Measurements from ENCODE around the gene SLC22A1.
A peak's percentile ranks its signal among the peaks of the same experiment; 100 is the strongest.
"Not testable (repeated sequence)": the region's sequence is repeated elsewhere in the genome, so short reads cannot be mapped to it uniquely, and the experiment has no call there.

The SLC22A1 gene

DNA sequence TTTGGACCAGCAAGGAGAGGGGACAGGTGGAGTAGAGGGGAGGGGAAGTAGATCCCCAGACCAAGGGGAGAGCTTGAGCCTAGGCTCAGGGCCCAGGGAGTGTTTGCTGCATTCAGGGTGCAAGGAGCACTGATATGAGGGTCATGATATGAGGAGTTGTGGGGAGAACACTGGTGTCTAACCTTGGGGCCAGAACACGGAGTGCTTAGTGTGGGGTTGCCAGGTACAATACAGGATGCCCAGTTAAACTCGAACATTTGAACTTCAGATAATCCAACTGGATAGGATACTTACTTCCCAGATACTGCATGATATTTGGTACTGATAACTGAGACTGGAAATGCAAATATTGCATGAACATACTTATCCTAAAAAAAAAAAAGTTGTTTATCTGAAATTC is 2.4 kb downstream of the SLC22A1 start:
- no peak for DNase-seq (ENCODE audit: low spot score)

DNA sequence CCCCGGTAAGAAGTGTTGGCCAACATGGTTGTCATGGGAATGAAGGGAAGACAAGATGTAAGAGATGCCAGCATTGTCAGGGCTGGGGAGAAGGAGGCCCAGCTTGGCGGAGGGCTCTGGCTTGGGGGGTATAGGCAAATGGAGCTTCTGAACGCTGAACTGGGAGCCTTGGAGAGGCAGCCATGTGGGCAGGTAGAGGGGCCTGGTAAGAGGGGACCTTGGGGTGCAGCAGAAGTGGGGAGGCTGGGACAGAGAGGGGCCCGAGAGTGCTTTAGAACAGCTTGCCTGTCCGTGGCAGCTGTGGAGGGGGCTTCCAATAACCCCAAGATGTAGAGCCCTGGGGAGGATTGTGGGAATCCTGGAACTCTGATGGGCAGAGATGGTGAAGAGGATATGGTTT is 3.0 kb downstream of the SLC22A1 start:
- no peak for DNase-seq (ENCODE audit: low spot score)

DNA sequence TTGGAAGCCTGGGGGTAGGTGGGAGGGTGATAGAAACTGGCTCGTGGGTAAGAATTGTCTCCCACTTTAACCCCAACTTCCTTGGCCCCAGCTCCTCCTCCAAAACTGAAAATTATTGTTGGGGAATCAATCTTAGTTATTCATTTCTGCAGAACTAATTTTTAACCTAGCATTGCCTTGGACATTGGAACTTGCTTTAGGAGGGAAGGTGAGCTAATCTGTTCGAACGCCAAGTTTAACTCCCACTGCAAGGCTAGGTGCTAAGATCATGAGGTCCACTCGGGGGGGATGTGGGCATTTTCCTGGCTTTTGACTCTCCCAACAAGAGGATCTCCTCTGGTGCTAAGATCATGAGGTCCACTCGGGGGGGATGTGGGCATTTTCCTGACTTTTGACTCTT is 3.5 kb downstream of the SLC22A1 start:
- DNase-seq (ENCODE audit: low spot score) = not testable (repeated sequence)

DNA sequence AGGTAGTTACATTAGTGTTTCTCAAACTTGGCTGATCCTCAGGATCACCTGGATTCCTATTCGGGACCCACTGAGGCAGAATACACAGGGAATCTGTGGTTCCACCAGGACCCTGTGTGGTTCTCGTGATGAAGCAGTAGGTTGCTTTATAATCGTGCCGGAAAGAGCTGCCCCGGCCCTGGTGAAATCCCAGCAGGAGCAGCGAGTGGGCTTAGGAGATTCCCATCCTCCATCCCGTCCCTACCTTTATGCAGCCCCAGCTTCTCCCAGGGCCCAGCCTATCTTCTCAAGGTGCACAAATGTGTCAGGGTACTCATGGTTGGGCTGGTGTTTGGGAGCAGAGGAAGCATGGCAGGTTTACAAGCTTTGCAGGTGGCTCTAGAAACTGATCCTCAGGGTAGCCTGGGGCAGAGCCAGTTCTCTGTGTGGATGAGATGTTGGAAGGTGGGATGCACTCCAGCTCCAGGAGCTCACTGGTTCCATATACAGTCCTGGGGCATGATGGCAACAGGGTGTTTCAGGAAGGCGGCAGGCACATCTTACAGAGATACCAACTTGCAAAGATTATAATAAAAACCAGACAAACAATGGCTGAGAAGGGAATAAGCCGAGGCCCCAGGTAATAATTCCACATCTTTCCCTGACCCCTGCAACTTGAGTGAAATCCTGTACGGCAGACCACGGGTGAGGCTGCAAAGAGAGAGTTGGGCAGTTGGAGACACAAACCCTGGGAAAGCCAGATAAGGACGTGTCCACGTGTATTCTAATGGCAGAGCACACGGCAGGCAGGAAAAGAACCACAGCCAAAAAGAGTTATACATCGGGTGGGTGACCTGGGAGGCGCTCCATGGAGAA is 5.9 kb downstream of the SLC22A1 start:
- no peak for DNase-seq (ENCODE audit: low spot score)

DNA sequence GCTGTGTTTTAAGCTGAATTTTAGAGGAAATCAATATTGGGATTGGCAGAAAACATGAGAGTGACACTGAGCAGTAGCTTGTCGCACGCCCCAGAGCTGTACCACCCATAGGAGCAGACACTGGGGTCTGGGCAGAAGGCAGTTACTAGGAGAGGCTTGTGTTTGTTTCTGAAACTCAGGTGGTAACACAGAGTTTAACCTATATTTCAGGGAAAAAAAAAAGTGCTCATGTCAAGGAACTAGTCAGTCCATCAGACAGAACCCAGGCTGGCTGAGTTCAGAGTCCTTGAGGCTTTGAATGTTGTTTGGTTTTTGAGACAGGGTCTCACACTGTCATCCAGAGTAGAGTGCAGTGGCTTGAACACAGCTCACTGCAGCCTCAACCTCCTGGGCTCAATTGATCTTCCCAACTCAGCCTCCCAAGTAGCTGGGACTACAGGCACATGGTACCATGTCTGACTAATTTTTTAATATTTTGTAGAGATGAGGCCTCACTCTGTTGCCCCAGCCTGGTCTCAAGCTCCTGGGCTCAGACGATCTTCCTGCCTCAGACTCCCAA is 6.6 kb downstream of the SLC22A1 start:
- DNase-seq (ENCODE audit: low spot score) = no peak

DNA sequence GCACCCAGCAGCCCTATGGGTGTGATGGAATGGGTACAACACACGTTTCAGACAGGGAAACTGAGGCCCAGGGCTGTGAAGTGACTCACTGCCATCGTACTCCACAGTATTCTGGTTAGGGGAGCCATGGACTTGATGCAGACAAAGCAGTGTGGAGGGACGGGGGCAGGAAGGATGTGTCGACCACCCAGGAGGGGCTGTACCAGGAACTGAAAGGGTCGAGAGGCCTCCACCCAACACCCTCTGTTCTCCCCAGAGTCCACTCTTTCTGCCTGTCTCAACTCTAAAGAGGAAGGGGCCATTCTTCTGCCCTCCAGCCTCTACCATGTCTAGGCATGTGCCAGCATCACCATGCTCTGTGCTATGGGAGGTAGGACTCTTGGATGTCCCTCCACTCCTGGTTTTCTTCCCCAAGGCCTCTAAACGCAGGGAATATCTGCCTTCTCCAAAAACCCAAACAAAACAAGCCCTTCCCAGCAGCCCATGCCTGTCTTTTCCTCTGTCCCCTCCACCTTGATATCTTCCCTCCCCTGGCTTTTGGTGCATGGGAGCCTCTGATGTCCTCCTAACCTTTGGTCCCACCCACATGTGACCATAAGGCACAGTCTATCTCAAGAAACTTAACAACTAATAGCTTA is 7.4 kb downstream of the SLC22A1 start:
- no peak for DNase-seq (ENCODE audit: low spot score)

DNA sequence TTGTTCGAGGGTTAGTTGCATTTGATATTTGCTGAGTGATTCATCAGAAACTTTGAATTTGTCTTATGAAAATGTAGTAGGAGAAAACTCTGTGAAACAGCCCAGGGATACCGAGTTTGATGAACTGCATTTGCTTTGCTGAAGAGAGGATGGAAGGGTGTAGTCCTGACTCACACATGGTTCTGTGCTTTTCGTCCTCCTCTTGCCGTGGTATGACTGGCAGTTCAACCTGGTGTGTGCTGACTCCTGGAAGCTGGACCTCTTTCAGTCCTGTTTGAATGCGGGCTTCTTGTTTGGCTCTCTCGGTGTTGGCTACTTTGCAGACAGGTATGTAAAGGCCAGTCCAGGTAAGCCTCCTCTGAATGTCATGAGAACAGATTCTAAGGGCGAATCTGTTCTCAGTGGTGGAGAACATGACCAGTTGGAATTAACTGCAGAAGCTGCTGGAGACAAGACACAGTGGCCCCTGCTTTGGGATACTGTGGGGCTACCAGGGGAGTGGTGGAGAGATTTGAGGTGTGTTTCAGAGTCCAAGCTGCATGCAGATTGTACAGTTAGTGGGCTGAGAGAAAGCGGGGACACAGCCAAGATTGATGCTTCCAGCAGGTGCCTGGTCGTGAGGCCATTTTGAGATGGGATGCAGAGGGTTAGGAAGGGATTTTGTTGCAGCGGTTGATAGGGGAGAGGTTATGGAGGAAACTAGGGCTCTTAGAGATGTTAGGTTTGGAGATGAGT is 8.4 kb downstream of the SLC22A1 start:
- no peak for DNase-seq (ENCODE audit: low spot score)

DNA sequence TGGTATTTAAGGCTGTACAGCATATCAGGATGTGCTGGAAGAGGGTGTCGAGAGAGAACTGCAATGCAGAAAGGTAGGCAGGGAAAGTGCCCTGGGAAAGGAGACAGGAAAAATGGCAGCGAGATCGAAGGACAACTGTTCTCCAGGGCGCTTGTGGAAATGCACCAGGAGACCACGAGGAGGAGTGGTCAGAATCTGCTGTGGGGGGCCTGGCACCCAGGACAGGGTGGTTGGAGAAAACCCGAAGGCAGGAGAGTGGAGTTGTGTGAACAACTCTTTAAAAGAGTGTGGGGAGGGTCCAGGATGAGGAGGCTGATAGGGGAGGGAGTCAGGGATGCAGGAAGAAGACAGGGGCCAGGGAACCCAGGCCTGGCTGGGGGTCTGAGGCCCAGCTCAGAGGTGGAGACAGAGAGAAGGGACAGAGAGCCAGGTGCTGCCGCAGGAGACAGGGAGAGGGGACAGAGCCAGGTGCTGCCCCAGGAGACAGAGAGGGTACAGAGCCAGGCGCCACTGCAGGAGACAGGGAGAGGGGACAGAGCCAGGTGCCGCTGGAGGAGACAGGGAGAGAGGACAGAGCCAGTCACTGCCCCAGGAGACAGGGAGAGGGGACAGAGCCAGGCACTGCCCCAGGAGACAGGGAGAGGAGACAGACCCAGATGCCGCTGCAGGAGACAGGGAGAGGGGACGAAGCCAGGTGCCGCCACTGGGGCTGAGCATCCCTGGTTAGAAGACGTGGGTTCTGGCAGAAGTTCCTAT is 9.3 kb downstream of the SLC22A1 start:
- DNase-seq (ENCODE audit: low spot score) = no peak

DNA sequence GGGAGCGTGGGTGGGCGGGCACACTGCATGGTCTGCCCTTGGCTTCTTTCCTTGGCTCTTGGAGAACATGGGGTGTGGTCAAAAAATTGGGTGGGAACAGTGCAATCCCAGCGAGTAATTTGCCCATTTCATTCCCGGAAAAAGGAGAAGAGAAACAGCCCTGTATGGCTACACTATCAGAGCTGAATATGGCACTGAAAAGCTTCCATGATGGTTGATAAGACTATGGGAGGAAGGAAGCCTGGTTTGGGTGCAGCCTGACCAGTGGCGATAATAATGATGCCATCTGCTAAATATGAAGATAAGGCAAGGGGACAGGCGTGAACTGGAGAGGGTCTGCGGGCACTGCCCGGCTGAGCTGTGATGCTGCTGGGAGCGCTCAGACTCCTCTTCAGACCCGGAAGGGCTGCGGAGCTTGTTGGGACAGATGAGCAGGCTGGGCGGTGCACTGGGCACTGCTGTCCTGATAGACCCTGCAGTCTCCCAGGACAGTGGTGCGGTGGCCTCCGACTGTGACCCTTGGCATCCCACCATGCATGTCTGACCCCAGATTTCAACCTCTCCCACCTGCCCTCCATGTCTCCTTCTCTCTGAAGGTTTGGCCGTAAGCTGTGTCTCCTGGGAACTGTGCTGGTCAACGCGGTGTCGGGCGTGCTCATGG is 10.2 kb downstream of the SLC22A1 start:
- DNase-seq (ENCODE audit: low spot score) = no peak

DNA sequence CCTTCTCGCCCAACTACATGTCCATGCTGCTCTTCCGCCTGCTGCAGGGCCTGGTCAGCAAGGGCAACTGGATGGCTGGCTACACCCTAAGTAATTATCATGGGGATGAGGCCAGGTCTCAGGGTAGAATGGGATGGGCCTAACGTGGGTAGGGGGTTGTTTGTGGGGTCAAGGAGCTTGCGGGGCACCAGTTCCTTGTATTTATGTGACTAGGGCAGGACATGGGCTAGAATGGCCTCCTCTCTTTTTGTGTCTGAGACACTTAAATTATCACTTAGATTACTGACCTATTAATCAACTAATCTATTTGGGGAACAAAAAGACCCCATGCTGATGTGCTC is 10.7 kb downstream of the SLC22A1 start:
- no peak for DNase-seq (ENCODE audit: low spot score)

DNA sequence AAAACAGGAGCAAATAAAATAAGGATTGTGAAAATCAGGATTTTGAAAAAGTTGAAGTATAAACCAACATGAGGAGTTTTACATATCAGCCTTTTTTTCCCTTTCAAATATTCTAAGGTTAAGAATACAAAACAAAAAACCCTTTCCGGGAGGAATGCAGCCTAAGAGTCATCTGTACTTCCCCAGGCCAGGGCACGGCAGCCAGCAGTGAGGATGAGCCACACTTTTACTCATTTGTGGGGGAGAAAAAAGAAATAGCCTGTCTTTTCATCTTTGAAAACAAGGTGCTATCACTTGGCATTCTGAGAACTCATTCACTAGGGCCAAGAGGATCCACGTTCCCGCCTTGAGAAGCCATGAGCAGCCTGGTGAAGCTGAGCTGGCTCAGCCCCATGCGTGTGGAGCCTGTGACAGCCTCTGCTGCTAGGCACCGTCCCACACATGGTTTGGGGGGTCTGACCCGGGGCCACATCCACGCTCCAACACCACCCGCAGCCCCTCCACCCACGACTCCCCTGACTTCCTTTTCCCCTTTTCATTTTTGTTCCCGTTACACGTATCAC is 11.2 kb downstream of the SLC22A1 start:
- no peak for DNase-seq (ENCODE audit: low spot score)

DNA sequence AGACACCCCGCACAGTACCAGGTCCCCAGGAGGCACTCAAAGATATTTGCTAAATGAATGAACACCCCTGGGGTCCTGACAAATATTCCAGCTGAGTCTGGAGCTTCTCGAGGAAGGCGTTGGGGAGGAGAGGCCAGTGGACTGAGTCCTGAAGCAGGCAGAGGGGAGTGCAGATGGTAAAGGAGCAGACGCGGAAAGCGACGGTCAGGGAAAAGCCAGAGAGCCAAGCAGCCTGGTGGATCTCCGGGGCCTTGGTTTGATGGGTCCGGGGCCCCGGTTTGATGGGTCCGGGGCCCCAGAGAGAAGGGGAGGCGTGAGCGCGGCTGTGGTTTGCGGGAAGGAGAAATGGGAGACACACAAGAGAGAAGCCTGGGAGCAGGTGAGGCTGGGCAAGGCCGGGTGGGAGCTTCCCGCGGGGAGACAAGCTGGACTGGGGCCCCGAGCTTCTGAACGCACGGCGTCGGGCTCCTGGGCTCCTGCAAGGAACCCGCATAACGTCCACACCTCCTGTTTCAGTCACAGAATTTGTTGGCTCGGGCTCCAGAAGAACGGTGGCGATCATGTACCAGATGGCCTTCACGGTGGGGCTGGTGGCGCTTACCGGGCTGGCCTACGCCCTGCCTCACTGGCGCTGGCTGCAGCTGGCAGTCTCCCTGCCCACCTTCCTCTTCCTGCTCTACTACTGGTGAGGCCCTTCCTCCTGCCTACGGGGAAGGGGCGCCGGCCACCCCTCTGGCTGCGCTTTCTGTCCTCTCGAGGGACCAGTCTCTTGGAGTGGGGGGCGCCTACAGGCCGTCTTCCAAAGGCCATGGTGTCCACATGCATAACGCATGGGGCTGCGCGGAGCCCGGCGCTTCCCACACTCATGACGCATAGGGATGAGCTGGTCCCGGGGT is 12.1 kb downstream of the SLC22A1 start:
- no peak for DNase-seq (ENCODE audit: low spot score)

DNA sequence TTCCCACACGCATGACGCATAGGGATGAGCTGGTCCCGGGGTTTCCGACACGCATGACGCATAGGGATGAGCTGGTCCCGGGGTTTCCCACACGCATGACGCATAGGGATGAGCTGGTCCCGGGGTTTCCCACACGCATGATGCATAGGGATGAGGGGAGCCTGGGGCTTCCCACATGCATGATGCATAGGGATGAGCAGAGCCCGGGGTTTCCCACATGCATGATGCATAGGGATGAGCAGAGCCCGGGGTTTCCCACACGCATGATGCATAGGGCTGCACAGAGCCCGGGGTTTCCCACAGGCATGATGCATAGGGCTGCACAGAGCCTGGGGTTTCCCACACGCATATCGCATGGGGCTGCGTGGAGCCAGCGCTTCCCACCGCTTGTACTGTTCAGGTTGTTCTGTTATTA is 12.7 kb downstream of the SLC22A1 start:
- not testable (repeated sequence) for DNase-seq (ENCODE audit: low spot score)

DNA sequence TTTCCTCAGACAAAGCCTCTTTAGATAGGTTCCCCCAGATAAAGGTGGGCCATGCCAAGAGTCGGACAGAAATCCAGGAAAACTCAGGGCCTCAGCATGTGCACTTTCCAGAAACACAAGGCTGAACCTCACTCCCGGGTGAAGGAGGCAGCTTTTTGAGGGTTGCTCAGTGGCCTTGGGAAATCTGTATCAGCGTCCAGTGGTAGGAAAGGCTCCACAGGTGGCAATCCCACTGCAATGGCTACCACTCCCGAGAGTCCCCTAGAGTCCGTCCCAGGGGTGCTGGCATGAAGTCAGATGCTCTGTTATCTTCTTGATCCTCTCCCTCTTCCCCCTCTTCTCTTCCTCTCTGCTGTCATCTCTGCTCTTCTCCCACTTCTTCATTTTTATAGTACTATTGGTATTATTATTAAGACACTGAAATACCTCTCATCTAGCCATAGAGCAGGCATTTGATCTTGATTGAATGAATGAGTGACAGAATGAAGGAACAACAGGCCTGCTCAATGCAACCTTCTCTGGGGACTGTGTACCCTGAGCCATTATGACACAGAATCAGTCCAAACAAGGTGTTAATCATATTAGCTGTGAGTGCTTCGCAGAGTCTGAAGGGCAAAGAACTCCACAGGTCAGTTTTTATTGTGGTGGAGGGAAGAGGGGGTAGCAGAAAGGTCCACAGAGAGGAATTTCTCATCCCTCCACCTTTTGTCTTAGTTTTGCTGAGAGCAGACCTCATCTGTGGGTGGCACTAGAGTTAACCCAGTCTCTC is 13.3 kb downstream of the SLC22A1 start:
- DNase-seq (ENCODE audit: low spot score) = no peak

DNA sequence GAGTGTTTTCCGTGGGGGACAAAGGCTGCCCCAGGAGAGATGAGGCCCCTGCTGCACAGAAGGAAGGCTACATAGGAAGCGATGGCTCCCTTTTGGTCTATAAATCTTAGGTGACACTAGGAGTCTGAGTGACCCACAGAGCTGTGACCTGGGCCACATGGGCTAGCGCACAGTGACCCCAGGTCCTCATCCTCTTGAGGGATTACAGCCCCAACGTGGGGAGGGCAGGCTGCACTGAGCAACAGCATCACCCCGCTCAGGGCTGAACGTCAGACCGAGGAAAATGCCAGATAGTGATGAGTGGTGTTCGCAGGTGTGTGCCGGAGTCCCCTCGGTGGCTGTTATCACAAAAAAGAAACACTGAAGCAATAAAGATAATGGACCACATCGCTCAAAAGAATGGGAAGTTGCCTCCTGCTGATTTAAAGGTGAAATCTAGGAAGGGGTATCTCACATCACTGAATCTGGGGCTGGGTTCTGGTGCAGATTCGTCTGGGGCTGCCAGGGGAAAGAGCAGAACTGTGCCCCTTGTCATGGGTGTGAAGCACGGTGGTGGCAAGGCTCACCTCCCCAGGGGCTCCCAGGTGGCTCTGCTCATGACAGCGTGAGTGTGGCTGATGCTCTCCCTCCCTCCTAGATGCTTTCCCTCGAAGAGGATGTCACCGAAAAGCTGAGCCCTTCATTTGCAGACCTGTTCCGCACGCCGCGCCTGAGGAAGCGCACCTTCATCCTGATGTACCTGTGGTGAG is 14.5 kb downstream of the SLC22A1 start:
- DNase-seq (ENCODE audit: low spot score) = no peak

DNA sequence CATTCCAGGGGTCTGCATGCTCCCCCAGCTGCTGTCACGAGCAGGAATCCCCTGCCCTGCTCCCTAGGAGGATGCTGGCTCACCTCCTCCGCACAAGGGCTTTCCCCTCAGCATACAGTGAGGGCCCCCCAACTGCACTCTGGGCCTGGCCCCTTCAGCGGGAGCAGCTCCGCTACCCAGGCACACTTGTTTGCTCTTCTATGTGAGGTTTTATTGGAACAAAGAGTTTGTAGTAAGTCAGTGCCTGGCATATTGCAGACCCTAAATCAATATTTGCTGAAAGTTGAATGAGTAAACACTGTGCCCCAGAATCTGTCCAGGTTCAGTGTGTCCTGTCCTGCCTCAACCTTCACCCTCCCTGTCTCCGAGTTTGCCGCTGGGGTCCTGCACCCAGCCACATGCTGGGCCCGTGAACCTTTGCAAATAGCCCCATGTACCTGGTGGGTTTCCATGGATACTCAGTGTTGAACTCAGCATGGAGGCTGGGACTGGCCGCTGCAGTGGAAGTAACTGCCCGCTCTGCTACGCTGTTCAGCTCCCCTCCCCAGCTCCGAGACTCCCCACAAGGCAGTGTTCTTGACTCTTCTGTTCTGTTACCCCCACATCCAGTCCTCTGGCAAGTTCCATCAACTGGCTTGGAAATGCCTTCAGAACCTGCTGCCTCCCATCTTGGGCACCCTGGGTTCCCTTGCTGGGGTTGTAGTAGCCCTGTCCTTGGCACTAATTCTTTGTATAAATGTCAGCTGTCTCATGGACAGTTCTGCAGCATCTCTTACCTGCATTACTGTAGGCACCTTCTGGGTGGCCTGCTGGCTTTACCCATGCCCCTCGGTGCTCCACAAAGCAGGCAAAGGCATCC is 15.7 kb downstream of the SLC22A1 start:
- no peak for DNase-seq (ENCODE audit: low spot score)

DNA sequence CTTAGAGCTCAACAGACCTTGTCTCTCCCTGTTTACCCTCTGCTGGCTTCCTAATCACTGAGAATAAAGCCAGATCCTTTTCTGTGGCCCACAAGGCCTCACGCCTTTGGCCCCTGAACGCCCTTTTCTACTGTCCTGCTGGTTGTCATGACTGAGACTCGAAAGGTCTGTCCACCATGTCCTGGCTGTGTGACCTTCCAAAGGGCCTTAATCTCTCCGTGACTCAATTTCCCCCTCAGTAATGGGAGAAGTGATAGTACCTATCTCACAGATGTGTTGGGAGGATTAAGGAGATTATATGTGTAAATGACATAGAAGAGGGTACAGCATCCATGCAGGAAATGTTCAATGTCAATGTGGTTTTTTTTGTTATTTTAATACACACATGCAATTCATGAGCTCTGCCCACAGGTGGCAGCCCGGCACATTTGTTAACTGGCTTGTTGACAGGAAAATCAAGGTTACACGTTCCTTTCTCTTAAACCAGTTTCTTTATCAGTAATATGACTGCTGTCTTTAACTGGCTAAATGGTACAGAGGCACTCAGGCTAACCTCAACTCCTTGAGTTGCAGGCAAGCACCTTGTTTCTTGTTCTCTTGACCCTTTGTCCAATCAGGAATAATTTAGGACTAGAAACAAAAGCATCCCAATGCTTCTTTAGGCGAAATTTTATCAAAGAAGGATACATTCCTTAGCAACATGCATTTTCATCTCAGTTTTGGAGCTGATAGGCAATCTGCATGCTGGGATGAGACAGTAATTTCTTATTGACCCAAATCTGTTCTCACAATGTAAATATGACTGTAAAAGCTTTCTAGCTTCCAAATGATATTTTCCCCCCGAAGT is 16.6 kb downstream of the SLC22A1 start:
- DNase-seq (ENCODE audit: low spot score) = peak; percentile 56
